ENCODE measurements around the gene PARD6G. TPM values are rescaled to one million over a fixed set of nuclear protein-coding genes. Genes with fewer than 3 reads are reported as not detected.

The PARD6G gene
- total RNA-seq, 4 donors from 2014 or later, result 33.3 to 64.1 (median 46.2) TPM

DNA sequence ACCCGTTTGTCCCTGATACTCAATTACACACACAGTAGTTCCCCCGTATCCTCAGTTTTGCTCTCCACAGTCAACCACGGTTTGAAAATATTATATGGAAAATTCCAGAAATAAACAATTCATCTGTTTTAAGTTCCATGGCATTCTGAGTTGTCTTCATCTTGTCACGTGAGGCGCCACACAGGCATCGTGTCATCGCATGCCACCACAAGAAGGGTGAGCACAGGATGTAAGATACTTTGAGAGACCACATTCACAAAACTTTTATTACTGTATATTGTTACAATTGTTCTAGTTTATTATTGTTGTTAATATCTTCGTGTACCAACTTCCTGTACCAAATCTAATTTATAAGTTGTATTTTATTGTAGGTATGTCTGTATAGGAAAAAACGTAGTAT, 120.5 kb downstream of the PARD6G start:
- 95 to 96% methylated on average over 9 of the region's 9 CpGs for WGBS, 2 donors
- TF ChIP-seq POLR2A (IDR thresholded peaks at IDR 0.05) (no peak), CTCF (IDR thresholded peaks at IDR 0.05) (no peak)

GRCh38 chr18:80124131-80124530, 123.2 kb downstream of the PARD6G start:
- DNase-seq, result no peak
- H3K27ac ChIP-seq, result no peak overlapping the region
- no peaks in the 10 kb centered on the region for H3K9me3 ChIP-seq
- peaks cover 0 to 5% of the 10 kb centered on the region in 2 donors for H3K36me3 ChIP-seq
- no peak overlapping the region for H3K4me3 ChIP-seq (replicated peaks in 1 of 3)
- intact Hi-C loops (cut with DNase I), result no loop called here
- no peaks in the 10 kb centered on the region for H3K27me3 ChIP-seq
- H3K4me1 ChIP-seq, result no peaks in the 10 kb centered on the region
- TF ChIP-seq POLR2A (IDR thresholded peaks at IDR 0.05), result no peak
- no peak for TF ChIP-seq CTCF (IDR thresholded peaks at IDR 0.05)

More for the DNA sequence above, 120.5 kb downstream of the PARD6G start:
- H3K4me1 ChIP-seq, result no peaks in the 10 kb centered on the region
- no peaks in the 10 kb centered on the region for H3K9me3 ChIP-seq
- no peaks in the 10 kb centered on the region for H3K36me3 ChIP-seq
- no peak overlapping the region for H3K27ac ChIP-seq
- DNase-seq, result no peak
- intact Hi-C loops (cut with DNase I), result no loop called here
- no peak overlapping the region for H3K4me3 ChIP-seq (replicated peaks in 1 of 3)
- H3K27me3 ChIP-seq, result no peaks in the 10 kb centered on the region

GRCh38 chr18:80120932-80121331, 126.4 kb downstream of the PARD6G start:
- WGBS, 2 donors, result 96% methylated on average over 1 of the region's 1 CpG; no CpG with 5 or more reads in 1 of the 2 donors
- intact Hi-C loops (cut with DNase I), result no loop called here
- Histone ChIP-seq H3K9me3 (no peaks in the 10 kb centered on the region), H3K4me3 (replicated peaks in 1 of 3) (no peak overlapping the region), H3K4me1 (no peaks in the 10 kb centered on the region), H3K27ac (no peak overlapping the region), H3K36me3 (peaks cover 0 to 5% of the 10 kb centered on the region in 2 donors), H3K27me3 (no peaks in the 10 kb centered on the region)
- no peak for DNase-seq
- no peak for TF ChIP-seq POLR2A (IDR thresholded peaks at IDR 0.05)

GRCh38 chr18:80119111-80119510, 128.2 kb downstream of the PARD6G start:
- Histone ChIP-seq H3K27me3 (no peaks in the 10 kb centered on the region), H3K4me3 (replicated peaks in 1 of 3) (no peak overlapping the region), H3K9me3 (no peaks in the 10 kb centered on the region), H3K4me1 (no peaks in the 10 kb centered on the region), H3K27ac (no peak overlapping the region), H3K36me3 (peaks cover 0 to 5% of the 10 kb centered on the region in 2 donors)
- no peak for DNase-seq
- TF ChIP-seq CTCF (IDR thresholded peaks at IDR 0.05) (no peak), POLR2A (IDR thresholded peaks at IDR 0.05) (no peak)
- intact Hi-C loops (cut with DNase I), result no loop called here
- WGBS, 2 donors, result 90% methylated on average over 6 of the region's 6 CpGs

DNA sequence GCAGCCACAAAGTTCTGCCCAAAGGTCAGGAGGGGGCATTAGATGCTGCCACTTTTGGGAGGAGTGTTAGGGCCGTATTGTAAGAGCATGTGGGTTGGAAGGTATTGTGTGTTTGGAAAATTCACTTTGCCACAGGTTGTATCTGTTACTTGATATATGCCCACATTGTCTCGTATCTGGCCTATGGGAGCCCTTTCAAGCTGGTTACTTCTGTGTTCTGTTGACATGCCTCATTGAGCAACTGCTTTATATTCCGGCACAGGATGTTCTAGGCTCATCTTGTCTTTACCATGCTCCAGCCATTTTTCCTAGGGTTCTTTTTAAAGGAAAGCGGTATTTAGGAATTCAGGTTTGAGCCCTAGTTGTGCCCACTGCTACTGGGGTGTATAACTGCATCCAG, 132.3 kb downstream of the PARD6G start:
- no peak overlapping the region for H3K27ac ChIP-seq
- intact Hi-C loops (cut with DNase I), result no loop called here
- H3K27me3 ChIP-seq, result no peaks in the 10 kb centered on the region
- no peak for TF ChIP-seq CTCF (IDR thresholded peaks at IDR 0.05)
- H3K9me3 ChIP-seq, result no peaks in the 10 kb centered on the region
- no peak for DNase-seq
- H3K4me1 ChIP-seq, result peaks cover 8 to 12% of the 10 kb centered on the region in 2 donors
- H3K36me3 ChIP-seq, result peaks cover 0 to 5% of the 10 kb centered on the region in 2 donors
- no peak overlapping the region for H3K4me3 ChIP-seq (replicated peaks in 1 of 3)
- 92 to 96% methylated on average over 4 of the region's 4 CpGs for WGBS, 2 donors

All from thyroid gland (tissue), 4 donors.